Stimulated activated CD4-positive, alpha-beta T cell treated with anti-CD3 and anti-CD28 coated beads, Interleukin-4, amount 100 ng/mL, for 48 hours (primary cell): Measurements from ENCODE around the gene CCNF.

Experiments used
- DNase-seq, 2 donors: peaks; one replicate each; pipeline ENCODE4 v3.0.0-alpha.2; 2020; ENCODE audit warnings: low read depth in 2 of 2

CCNF gene

GRCh38 chr16:2457267-2457666 is 28.0 kb downstream of the CCNF start:
- no peak for DNase-seq

- DNase-seq: no peak
Measured at GRCh38 chr16:2457946-2458345, 28.7 kb downstream of the CCNF start.

DNA sequence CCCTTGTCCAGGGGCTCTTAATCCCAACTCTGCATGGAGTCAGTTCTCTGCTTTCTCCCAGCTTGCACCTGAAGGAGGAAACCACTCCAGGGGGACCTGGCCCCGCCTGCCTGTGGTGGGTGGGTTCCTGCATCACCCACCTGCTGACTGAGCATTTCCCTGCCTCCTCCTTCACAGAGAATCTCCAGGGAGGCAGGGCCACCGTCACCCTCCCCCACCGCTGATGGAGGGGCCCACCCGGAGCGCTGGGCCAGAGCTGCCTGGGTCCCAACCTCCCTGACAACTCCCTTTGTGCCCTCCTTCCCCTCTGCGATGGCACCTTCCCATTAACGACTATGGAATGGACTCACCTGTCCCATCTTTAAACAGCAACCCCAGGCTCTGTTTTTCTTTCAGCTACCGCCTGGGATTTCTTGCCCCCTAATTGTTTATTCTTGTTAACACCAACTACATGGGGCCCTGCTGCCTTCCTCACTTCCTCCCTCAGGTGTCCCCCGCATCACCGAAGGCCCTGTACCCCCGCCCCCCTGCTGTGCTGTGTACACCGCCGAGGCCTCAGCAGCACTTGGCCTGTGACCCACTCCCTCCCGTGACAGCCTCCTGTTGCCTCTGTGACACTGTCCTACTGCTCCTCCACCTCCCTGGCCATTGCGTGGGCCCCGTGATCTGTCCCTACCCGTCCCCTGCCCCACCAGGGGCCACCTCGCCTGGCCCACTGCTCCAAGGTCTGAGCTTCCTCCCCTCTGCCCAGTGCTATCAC is 29.8 kb downstream of the CCNF start:
- DNase-seq: no peak

DNA sequence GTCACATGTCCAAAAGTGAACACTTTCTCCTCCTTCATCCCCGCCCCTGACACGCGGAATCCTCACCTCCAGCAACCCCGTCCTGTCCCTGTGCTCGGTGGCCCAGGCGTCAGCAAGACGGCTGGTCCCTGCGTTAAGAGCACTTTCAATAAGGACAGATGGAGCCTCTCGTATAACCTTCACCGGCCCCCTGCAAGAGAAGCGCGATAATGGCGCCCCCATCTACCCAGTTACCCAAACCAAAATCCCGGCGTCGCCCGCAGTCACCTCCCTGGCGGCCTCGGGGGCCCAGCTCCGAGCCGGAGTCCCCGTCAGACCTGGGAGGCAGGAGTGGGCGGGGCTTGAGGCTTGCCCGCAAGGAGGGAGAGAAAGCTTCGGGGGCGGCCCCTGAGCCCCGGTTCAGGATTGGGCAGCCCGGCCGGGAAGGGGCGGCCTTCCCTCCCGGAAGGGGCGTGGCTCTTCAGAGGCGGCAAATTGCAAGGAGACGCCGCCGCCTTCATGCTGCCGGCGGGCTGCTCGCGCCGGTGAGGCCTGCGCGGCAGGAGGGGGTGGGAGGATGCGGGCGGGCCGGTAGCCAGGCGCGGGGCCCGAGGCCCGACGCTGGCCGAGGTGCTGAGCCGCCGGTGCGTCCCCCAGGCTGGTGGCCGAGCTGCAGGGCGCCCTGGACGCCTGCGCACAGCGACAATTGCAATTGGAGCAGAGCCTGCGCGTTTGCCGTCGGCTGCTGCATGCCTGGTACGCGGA is 30.6 kb downstream of the CCNF start, which contains the start of gene TEDC2:
Gene TEDC2 (plus strand): TSS at position 463 of the 744 bp plus-strand sequence. CDS start 36 bp downstream, at position 499.
- peak; percentile 97 to 99 for DNase-seq

- no peak for DNase-seq
Measured at GRCh38 chr16:2460391-2460713, 31.1 kb downstream of the CCNF start.

GRCh38 chr16:2460916-2461315 is 31.7 kb downstream of the CCNF start:
- DNase-seq: no peak

- DNase-seq: no peak
Measured at GRCh38 chr16:2462031-2462866, 33.0 kb downstream of the CCNF start.

GRCh38 chr16:2464333-2464732 is 35.1 kb downstream of the CCNF start:
- no peak for DNase-seq

- no peak for DNase-seq
Measured at GRCh38 chr16:2465653-2466415, 36.6 kb downstream of the CCNF start.

DNA sequence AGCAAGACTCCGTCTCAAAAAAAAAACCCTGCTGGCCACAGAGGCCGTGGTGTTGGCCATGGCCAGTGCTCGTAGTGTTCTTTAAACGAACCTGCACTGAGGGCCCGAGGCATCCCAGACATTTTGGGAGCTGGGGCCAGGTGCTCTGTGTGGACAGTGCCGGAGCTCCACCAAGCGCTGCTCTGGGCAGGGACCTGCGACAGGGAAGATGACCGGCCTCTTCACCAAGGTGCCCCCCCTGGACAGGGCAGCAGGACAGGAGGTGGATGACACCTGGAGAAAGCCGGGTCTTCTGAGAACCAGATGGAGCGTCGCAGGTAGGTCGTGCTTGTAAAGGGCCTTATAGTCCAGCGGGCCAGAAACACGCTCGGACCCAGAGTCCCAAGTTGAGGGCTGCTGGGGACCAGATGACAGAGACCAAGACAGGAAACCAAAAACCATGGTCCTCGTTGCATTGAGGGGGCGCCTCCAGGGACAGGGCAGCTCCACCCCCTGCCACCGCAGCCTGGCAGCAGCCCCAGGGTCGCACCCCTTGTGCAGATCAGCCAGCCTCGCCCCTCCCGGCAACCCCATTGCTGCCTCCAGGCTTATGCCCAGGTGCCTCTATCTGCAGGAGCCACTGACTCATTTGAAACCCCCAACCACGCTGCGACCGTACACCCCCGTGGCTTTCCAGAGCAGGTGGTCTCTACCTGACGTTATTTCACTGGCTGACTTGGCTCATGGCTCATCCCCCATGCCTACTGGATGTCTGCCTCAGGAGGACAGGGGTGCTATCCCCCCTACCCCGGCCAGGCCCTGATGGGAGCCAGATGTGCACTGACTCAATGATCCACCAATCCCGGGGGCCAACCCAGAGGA is 37.6 kb downstream of the CCNF start:
- no peak for DNase-seq

DNA sequence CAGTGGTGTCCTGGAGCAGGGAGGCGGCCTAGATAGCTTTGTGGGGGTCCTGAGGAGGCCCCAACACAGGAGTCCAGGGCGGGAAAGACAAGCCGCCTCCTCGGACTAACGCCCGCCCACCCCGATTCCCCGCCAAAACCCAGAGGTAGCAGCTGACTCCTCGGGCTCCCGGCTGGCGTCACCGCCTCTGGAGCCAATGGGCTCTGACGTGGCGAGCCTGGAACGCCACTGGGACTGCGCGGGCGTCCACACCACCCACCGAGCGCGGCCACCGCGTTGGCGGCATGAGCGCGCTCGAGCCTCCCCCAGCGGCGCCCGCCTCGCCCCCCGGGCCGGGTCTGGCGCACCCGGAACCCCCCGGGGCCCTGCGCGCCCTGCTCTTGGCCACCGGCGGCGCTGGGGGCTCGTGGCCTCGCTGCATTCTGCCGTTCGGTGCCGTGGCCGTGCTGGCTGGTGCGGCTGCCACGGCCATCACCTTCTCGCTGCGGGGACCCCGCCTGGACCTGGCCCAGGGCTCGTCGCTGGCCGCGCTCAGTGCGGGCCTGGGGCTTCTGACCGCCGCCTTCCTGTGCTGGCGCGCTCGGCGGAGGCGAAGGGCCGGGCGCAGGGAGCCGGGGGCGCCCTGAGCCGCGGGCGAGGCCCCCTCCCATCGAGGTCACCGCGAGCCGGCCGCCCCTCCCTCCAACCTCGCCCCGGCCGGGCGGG is 38.4 kb downstream of the CCNF start:
- no peak for DNase-seq

- no peak for DNase-seq
Measured at GRCh38 chr16:2468233-2468724, 39.0 kb downstream of the CCNF start.

GRCh38 chr16:2468725-2469398 is 39.6 kb downstream of the CCNF start:
- no peak for DNase-seq

- DNase-seq: no peak
Measured at GRCh38 chr16:2469399-2470233, 40.4 kb downstream of the CCNF start.

- DNase-seq: no peak
Measured at GRCh38 chr16:2470234-2470601, 41.0 kb downstream of the CCNF start.

DNA sequence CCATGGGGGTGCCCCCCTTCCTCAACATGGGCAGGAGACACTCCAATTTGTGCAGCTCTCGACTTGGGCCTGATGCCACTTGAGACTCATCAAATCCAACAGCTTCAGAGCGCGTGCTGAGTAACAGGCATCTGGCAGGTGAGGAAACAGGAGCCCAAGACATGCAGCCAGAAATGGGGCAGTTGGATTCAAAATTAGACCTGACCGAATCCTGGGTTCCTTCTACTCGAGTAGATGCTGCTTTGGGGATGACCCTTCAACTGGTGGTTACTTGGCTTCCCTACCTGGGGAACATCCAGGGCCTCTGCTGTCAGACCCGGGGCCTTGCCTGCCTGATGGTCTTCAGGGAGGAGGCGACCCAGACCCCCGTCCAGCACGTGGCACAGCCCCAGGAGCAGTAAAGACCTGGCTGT is 41.4 kb downstream of the CCNF start:
- no peak for DNase-seq

- no peak for DNase-seq
Measured at GRCh38 chr16:2471016-2471652, 41.9 kb downstream of the CCNF start, which contains the start of gene NTN3. NTN3 (plus strand) TSS chr16:2471297; CDS start chr16:2471702, 405 bp downstream.
